CD14-positive monocyte (primary cell): ENCODE results near the gene METTL15. TPM values are rescaled to one million over a fixed set of nuclear protein-coding genes. Genes with fewer than 3 reads are reported as not detected.

ENCODE experiments used
- DNase-seq, 3 donors: peaks; one replicate each; pipeline ENCODE4 v3.0.0-alpha.2; 2011 to 2022
- H2AFZ ChIP-seq: 2 replicates; pipeline ENCODE4 v1.6.0; 2012; ENCODE audit warnings: mild to moderate bottlenecking, low read depth, low read length, inconsistent platforms; ENCODE audit not compliant: insufficient read depth, poor library complexity, severe bottlenecking
- H3K27ac ChIP-seq, 2 donors: 1 replicate in 1 of 2; 2 replicates in 1 of 2; pipeline ENCODE4 v1.5.1; 2012 to 2013; ENCODE audit warnings: low read length in 2 of 2, control low read depth in 1 of 2, inconsistent platforms in 1 of 2, low read depth in 1 of 2, mild to moderate bottlenecking in 1 of 2
- H3K27me3 ChIP-seq, 2 donors: one replicate each; pipeline versions ENCODE4 v1.6.0 to v1.6.1; 2011 to 2013; ENCODE audit warnings: low read length in 2 of 2; ENCODE audit not compliant: control insufficient read depth in 2 of 2, insufficient read depth in 2 of 2
- H3K36me3 ChIP-seq, 2 donors: replicated peaks in 1 of 2; 1 replicate in 1 of 2; 2 replicates in 1 of 2; pipeline versions ENCODE4 v1.5.1 to v1.6.1; 2012 to 2013; ENCODE audit warnings: low read length in 2 of 2, control low read depth in 1 of 2, inconsistent platforms in 1 of 2, mild to moderate bottlenecking in 1 of 2; ENCODE audit not compliant: insufficient read depth in 2 of 2, control insufficient read depth in 1 of 2
- H3K4me1 ChIP-seq, 2 donors: 1 replicate in 1 of 2; 2 replicates in 1 of 2; pipeline versions ENCODE4 v1.5.1 to v1.6.1; 2012 to 2013; ENCODE audit warnings: low read length in 2 of 2, control low read depth in 1 of 2, inconsistent platforms in 1 of 2, mild to moderate bottlenecking in 1 of 2, moderate library complexity in 1 of 2; ENCODE audit not compliant: insufficient read depth in 2 of 2, control insufficient read depth in 1 of 2
- H3K4me2 ChIP-seq: replicated peaks from 2 replicates; pipeline ENCODE3; 2012; ENCODE audit warnings: low read length, moderate library complexity, mild to moderate bottlenecking; ENCODE audit not compliant: poor library complexity, severe bottlenecking; ENCODE audit errors: extremely low read depth
- H3K4me3 ChIP-seq, 3 experiments: fragments of 200-600 bp in 1 of 3; sonication (generic) in 1 of 3; replicated peaks in 1 of 3; 1 replicate in 2 of 3; 2 replicates in 1 of 3; pipeline ENCODE4 v1.5.1; 2011 to 2013; ENCODE audit warnings: low read length in 3 of 3, mild to moderate bottlenecking in 3 of 3, control low read depth in 2 of 3, low read depth in 2 of 3, inconsistent platforms in 1 of 3, moderate library complexity in 1 of 3
- H3K79me2 ChIP-seq: 2 replicates; pipeline ENCODE4 v1.6.0; 2012; ENCODE audit warnings: mild to moderate bottlenecking, control low read depth, inconsistent platforms, low read length, moderate library complexity; ENCODE audit not compliant: insufficient read depth
- H3K9ac ChIP-seq: 2 replicates; pipeline ENCODE4 v1.6.0; 2017; ENCODE audit warnings: low read length, mild to moderate bottlenecking; ENCODE audit not compliant: insufficient read depth, poor library complexity, severe bottlenecking
- H3K9me3 ChIP-seq, 2 donors: replicated peaks in 1 of 2; 1 replicate in 1 of 2; 2 replicates in 1 of 2; pipeline versions ENCODE4 v1.5.1 to v1.6.1; 2012 to 2013; ENCODE audit warnings: low read length in 2 of 2, control low read depth in 1 of 2; ENCODE audit not compliant: control insufficient read depth in 1 of 2, insufficient read depth in 1 of 2
- H4K20me1 ChIP-seq: 2 replicates; pipeline ENCODE4 v1.6.0; 2012; ENCODE audit warnings: mild to moderate bottlenecking, low read length, control low read depth, moderate library complexity; ENCODE audit not compliant: insufficient read depth
- H3K27ac Mint-ChIP-seq, 7 donors: one replicate each; pipeline ENCODE4 v1.8.0; 2020; ENCODE audit warnings: mild to moderate bottlenecking in 7 of 7, mixed read lengths in 7 of 7, moderate library complexity in 6 of 7, inconsistent platforms in 2 of 7
- H3K27me3 Mint-ChIP-seq, 3 donors: one replicate each; pipeline ENCODE4 v1.8.0; 2021 to 2022; ENCODE audit warnings: low read depth in 3 of 3, mild to moderate bottlenecking in 3 of 3, mixed read lengths in 3 of 3, moderate library complexity in 3 of 3, inconsistent platforms in 1 of 3
- H3K36me3 Mint-ChIP-seq, 2 donors: one replicate each; pipeline ENCODE4 v1.8.0; 2020; ENCODE audit warnings: mixed read lengths in 2 of 2, inconsistent platforms in 1 of 2, mild to moderate bottlenecking in 1 of 2
- H3K4me1 Mint-ChIP-seq: one replicate; pipeline ENCODE4 v1.8.0; 2020; ENCODE audit warnings: mild to moderate bottlenecking, mixed read lengths
- H3K4me3 Mint-ChIP-seq, 2 donors: one replicate each; pipeline ENCODE4 v1.8.0; 2020; ENCODE audit warnings: mild to moderate bottlenecking in 2 of 2, mixed read lengths in 2 of 2, moderate library complexity in 1 of 2
- H3K9me3 Mint-ChIP-seq, 7 donors: one replicate each; pipeline ENCODE4 v1.8.0; 2020 to 2022; ENCODE audit warnings: mixed read lengths in 7 of 7, mild to moderate bottlenecking in 6 of 7, moderate library complexity in 6 of 7, inconsistent platforms in 2 of 7
- CTCF ChIP-seq: fragments of 200-600 bp; IDR thresholded peaks from one replicate; pipeline ENCODE4 v1.8.0; 2022; ENCODE audit warnings: antibody characterized with exemption, mild to moderate bottlenecking
- WGBS: methylation state at CpG from one replicate; pipeline ENCODE4 v1.1.5; 2013; ENCODE audit warnings: missing lambda C conversion rate; ENCODE audit not compliant: insufficient coverage; 5-methylcytosine and 5-hydroxymethylcytosine counted together
- intact Hi-C, 2 donors: fragments of 100-400 bp; cut with micrococcal nuclease; formaldehyde crosslinking; loops; one replicate each; pipeline versions ENCODE4 v1.15.0 to v1.15.1; 2023
- polyA plus RNA-seq, 3 donors: library from polyadenylated mRNA; depleted of rRNA in 1 of 3; unstranded in 2 of 3; stranded (reverse) in 1 of 3; fragments of 300-500 nt in 2 of 3; fragments of >200 nt in 1 of 3; fragmentation: Illumina TruSeq in 2 of 3; gene quantifications; 1 replicate in 2 of 3; 2 replicates in 1 of 3; pipeline ENCODE4 v1.2.3, GENCODE V29; 2012 to 2021

METTL15 gene
- polyA plus RNA-seq, 3 donors = 2.3 to 2.9 (median 2.6) TPM

- Histone ChIP-seq H2AFZ (peak overlapping the region; percentile 50), H3K4me1 (peaks cover 14 to 21% of the 10 kb centered on the region in 2 donors), H3K27ac (no peak overlapping the region), H3K4me3 (no peak overlapping the region), H3K79me2 (peaks cover 94% of the 10 kb centered on the region), H3K27me3 (no peaks in the 10 kb centered on the region), H3K9ac (no peak overlapping the region), H4K20me1 (no peaks in the 10 kb centered on the region), H3K4me2 (no peak overlapping the region), H3K9me3 (no peaks in the 10 kb centered on the region), H3K36me3 (no peaks in the 10 kb centered on the region)
- H3K4me3 Mint-ChIP-seq = no peak overlapping the region
- TF ChIP-seq CTCF = no peak
- WGBS = no CpG with 5 or more reads among the region's 1 CpG
- no peaks in the 10 kb centered on the region for H3K27me3 Mint-ChIP-seq
- no peak for DNase-seq
- H3K9me3 Mint-ChIP-seq = no peaks in the 10 kb centered on the region
- peaks cover 31% of the 10 kb centered on the region for H3K4me1 Mint-ChIP-seq
- H3K27ac Mint-ChIP-seq = peak overlapping the region in 1 of 7 donors; percentile 66
- intact Hi-C loops = loop anchor here (10.0 kb wide), 1 partner anchor 600 kb away; the partner anchor contains the start of gene LIN7C (in 2 of the 2)
- H3K36me3 Mint-ChIP-seq = peaks cover 5 to 8% of the 10 kb centered on the region in 2 donors
These were observed 3.8 kb upstream of the METTL15 start for GRCh38 chr11:28104425-28104824.

GRCh38 chr11:28104984-28105383, 3.2 kb upstream of the METTL15 start:
- TF ChIP-seq CTCF = no peak
- H3K4me3 Mint-ChIP-seq = no peak overlapping the region
- H3K4me2 ChIP-seq = no peak overlapping the region
- no peaks in the 10 kb centered on the region for H3K9me3 Mint-ChIP-seq
- H3K4me1 Mint-ChIP-seq = peaks cover 31% of the 10 kb centered on the region
- H3K4me1 ChIP-seq = peaks cover 14 to 21% of the 10 kb centered on the region in 2 donors
- no peaks in the 10 kb centered on the region for H3K36me3 ChIP-seq
- H3K27me3 ChIP-seq = no peaks in the 10 kb centered on the region
- no peak overlapping the region for H3K9ac ChIP-seq
- no peak overlapping the region for H3K27ac ChIP-seq
- WGBS = no CpG with 5 or more reads among the region's 2 CpGs
- no peaks in the 10 kb centered on the region for H3K9me3 ChIP-seq
- intact Hi-C loops = loop anchor here (10.0 kb wide), 1 partner anchor 600 kb away; the partner anchor contains the start of gene LIN7C (in 2 of the 2)
- no peak overlapping the region for H3K4me3 ChIP-seq
- no peak for DNase-seq
- H3K79me2 ChIP-seq = peaks cover 88% of the 10 kb centered on the region
- no peak overlapping the region for H3K27ac Mint-ChIP-seq
- no peaks in the 10 kb centered on the region for H4K20me1 ChIP-seq
- H3K36me3 Mint-ChIP-seq = peaks cover 5 to 6% of the 10 kb centered on the region in 2 donors
- no peak overlapping the region for H2AFZ ChIP-seq
- no peaks in the 10 kb centered on the region for H3K27me3 Mint-ChIP-seq
